Mammary microvascular endothelial cell (primary cell): Measurements from ENCODE around the gene ACBD3. TPM values are rescaled to one million over a fixed set of nuclear protein-coding genes. Genes with fewer than 3 reads are reported as not detected.

Source experiments
- total RNA-seq: library from RNA; depleted of rRNA; stranded (reverse); fragments of >200 nt; gene quantifications from 2 replicates; pipeline ENCODE4 v1.2.3, GENCODE V29; 2015

ACBD3 gene
- total RNA-seq, result 35.9 and 38.4 TPM in 2 replicates

DNA sequence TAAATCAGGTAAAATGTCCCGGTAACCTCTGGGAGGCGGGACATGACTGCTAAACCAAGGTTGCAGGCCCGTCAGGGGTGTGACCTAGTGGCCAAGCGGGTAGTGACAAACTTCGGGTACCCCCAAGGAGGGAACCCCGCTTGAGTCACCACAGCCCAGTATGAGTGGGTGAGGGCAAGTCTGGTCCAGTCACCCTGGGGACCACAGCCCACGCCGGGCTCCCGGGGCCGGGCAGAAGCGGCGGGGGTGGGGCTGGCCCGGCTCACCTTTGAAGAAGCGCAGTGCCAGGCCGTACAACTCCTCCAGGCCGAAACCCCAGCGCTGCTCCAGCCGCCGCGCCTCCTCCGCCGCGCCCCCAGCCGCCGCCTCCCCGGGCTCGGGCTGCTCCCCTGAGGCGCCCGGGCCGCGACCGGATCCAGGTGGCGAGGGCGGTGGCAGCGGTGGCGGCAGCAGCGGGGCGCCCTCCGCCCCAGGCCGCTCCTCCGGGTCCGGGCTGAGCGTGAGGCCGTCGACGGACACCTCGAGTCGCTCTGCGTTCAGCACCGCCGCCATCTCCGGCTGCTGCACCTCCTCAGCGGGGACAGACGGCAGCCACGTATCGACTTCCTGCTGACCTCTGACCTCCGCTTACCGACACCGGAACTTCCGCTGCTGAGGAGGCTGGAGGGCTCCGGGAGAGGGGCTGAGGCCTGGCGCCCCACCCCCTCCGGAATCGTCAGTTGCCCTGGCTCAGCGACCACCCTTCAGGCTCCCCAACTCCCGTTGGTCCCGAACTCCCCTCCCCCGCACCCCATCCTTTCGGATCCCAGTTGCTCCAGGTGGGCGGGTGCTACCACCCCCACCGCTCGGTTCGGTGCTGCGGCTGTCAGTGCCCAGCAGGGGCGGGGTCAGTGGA, at the start of gene ACBD3:
ACBD3 (minus strand) TSS at position 618 of the 895 bp plus-strand sequence; CDS start at position 552, 66 bp downstream.

GRCh38 chr1:226223157-226223785, 36.7 kb upstream of the ACBD3 start, which contains the start of gene MIXL1:
Gene MIXL1 (plus strand): TSS chr1:226223664. CDS start chr1:226223682, 18 bp downstream.

Other genes with a start within 250 kb of the ACBD3 start
- not detected in 2 replicates for gene LEFTY2, start 245.5 kb downstream of the ACBD3 start, total RNA-seq
- gene SDE2, start 187.4 kb downstream of the ACBD3 start, total RNA-seq, result 11.9 and 13.5 TPM in 2 replicates
- gene H3-3A, start 124.0 kb downstream of the ACBD3 start, total RNA-seq, result 288 and 309 TPM in 2 replicates
- gene MIXL1, start 36.9 kb upstream of the ACBD3 start, total RNA-seq, result 0.20 TPM in 1 of 2 replicates, not detected in the other
- gene LIN9, start 122.4 kb upstream of the ACBD3 start, total RNA-seq, result 6.8 and 7.2 TPM in 2 replicates
- gene PARP1, start 221.4 kb upstream of the ACBD3 start, total RNA-seq, result 201 and 215 TPM in 2 replicates